OCI-LY7 (cell line): ENCODE results near the gene KCTD7. TPM values are rescaled to one million over a fixed set of nuclear protein-coding genes. Genes with fewer than 3 reads are reported as not detected.

ENCODE experiments used
- BruUV-seq: library from RNA; stranded (reverse); fragments of 400-500 nt; replicated peaks from 2 replicates; lab custom pipeline; 2021; lab: Mats Ljungman, UMichigan
- CTCF ChIA-PET: fragments of 300-600 bp; sonication (Branson Sonifier 250); formaldehyde crosslinking; loops from one replicate; lab custom pipeline; 2022; ENCODE audit warnings: antibody characterized with exemption; ENCODE audit not compliant: unreplicated experiment; lab: Charles Lee
- POLR2A ChIA-PET: fragments of 300-600 bp; sonication (Branson Sonifier 250); formaldehyde crosslinking; loops from one replicate; lab custom pipeline; 2022; ENCODE audit warnings: antibody characterized with exemption; lab: Charles Lee
- DNase-seq: peaks from one replicate; pipeline ENCODE4 v3.0.0-alpha.2; 2015; ENCODE audit warnings: low spot score
- H2AFZ ChIP-seq: fragments of 200-600 bp; sonication (generic), shearing (Covaris generic); 2 replicates; pipeline ENCODE4 v1.6.1; 2014; ENCODE audit warnings: mild to moderate bottlenecking, antibody characterized with exemption, low read length, moderate library complexity
- H3K27ac ChIP-seq: fragments of 200-600 bp; sonication (generic); 2 replicates; pipeline ENCODE4 v1.5.1; 2014; ENCODE audit warnings: mixed run types, low read depth, mild to moderate bottlenecking, moderate library complexity, low read length, inconsistent platforms; ENCODE audit not compliant: poor library complexity, severe bottlenecking
- H3K36me3 ChIP-seq: fragments of 200-600 bp; sonication (generic); 2 replicates; pipeline ENCODE4 v1.6.1; 2014; ENCODE audit warnings: mild to moderate bottlenecking, antibody characterized with exemption, low read length, moderate library complexity, mixed read lengths; ENCODE audit not compliant: insufficient read depth
- H3K4me1 ChIP-seq: fragments of 200-600 bp; sonication (generic); 2 replicates; pipeline ENCODE4 v1.5.1; 2014; ENCODE audit warnings: mild to moderate bottlenecking, low read length; ENCODE audit not compliant: insufficient read depth, poor library complexity, severe bottlenecking
- H3K4me2 ChIP-seq: fragments of 200-600 bp; sonication (generic); 2 replicates; pipeline ENCODE4 v1.6.1; 2014; ENCODE audit warnings: mild to moderate bottlenecking, low read length
- H3K4me3 ChIP-seq: fragments of 200-600 bp; sonication (generic); 2 replicates; pipeline ENCODE4 v1.5.1; 2014; ENCODE audit warnings: mild to moderate bottlenecking, low read depth, low read length; ENCODE audit not compliant: poor library complexity, severe bottlenecking
- H3K79me2 ChIP-seq: fragments of 200-600 bp; sonication (generic); 2 replicates; pipeline ENCODE4 v1.6.1; 2016; ENCODE audit warnings: low read depth, mild to moderate bottlenecking, low read length, moderate library complexity, mixed read lengths; ENCODE audit not compliant: insufficient read depth
- H3K9me2 ChIP-seq: fragments of 200-600 bp; sonication (generic); 2 replicates; pipeline ENCODE4 v1.6.1; 2016; ENCODE audit warnings: mild to moderate bottlenecking, low read length, mixed read lengths; ENCODE audit not compliant: insufficient read depth
- H3K9me3 ChIP-seq: fragments of 200-600 bp; sonication (generic); 2 replicates; pipeline ENCODE4 v1.6.1; 2014; ENCODE audit warnings: mild to moderate bottlenecking, mixed run types, low read length, mixed read lengths
- H4K20me1 ChIP-seq: fragments of 200-600 bp; sonication (generic); 2 replicates; pipeline ENCODE4 v1.6.1; 2014; ENCODE audit warnings: mild to moderate bottlenecking, antibody characterized with exemption, low read length, moderate library complexity, mixed read lengths; ENCODE audit not compliant: insufficient read depth
- EZH2phosphoT487 ChIP-seq: fragments of 200-600 bp; sonication (generic); IDR thresholded peaks from 2 replicates; pipeline ENCODE4 v1.6.1; 2018; ENCODE audit warnings: low read depth, borderline replicate concordance, mild to moderate bottlenecking, mixed run types, antibody characterized with exemption, low read length, moderate library complexity, mixed read lengths
- intact Hi-C: fragments of 100-400 bp; cut with micrococcal nuclease; formaldehyde crosslinking; loops from one replicate; pipeline ENCODE4 v1.10.0; 2022; ENCODE audit not compliant: unreplicated experiment
- total RNA-seq, 2 experiments: library from RNA; depleted of rRNA in 1 of 2; stranded (reverse); fragments of >200 nt in 1 of 2; shearing (Covaris generic) in 1 of 2; gene quantifications; 2 replicates each; pipeline ENCODE4 v1.2.3, GENCODE V29; 2014 to 2022
- TF ChIP-seq, protein P1 (sequence below): fragments of 200-600 bp; sonication (generic); conservative IDR thresholded peaks from 2 replicates; pipeline ENCODE4 v1.5.1; 2014; ENCODE audit warnings: mild to moderate bottlenecking, antibody characterized with exemption, low read length, moderate library complexity, mixed read lengths

The KCTD7 gene
- total RNA-seq, 2 experiments from 2014 or later, result 40.5 to 41.8 TPM

DNA sequence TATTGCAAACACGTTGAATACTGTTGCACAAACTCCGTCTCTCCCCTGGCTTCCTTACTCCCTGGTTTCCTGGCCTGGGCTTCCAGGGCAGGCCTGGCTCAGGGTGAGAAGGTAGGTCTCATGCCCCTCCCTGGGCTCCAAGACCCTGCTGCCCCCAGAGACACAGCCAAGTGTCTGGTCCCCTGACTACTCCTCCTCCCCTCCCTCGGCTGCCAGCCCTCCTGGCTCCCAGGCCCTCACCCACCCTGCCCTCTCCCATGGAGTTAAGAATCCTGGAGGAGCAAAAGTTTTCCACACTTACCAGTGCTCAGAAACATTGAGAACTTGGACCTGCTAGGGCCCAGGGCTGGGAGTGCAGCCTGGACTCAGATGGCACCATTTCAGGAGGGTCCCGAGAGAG is 64.7 kb downstream of the KCTD7 start:
- DNase-seq, result no peak
- no peaks in the 10 kb centered on the region for H3K9me3 ChIP-seq
- no peak overlapping the region for H3K4me2 ChIP-seq
- no peaks in the 10 kb centered on the region for H4K20me1 ChIP-seq
- H3K4me1 ChIP-seq, result no peaks in the 10 kb centered on the region
- no TSS peak for BruUV-seq
- no peaks in the 10 kb centered on the region for H3K9me2 ChIP-seq
- intact Hi-C loops, result no loop called here
- H3K4me3 ChIP-seq, result no peak overlapping the region
- ChIA-PET CTCF (no interaction called here), POLR2A (no interaction called here)
- TF ChIP-seq, protein P1, sequence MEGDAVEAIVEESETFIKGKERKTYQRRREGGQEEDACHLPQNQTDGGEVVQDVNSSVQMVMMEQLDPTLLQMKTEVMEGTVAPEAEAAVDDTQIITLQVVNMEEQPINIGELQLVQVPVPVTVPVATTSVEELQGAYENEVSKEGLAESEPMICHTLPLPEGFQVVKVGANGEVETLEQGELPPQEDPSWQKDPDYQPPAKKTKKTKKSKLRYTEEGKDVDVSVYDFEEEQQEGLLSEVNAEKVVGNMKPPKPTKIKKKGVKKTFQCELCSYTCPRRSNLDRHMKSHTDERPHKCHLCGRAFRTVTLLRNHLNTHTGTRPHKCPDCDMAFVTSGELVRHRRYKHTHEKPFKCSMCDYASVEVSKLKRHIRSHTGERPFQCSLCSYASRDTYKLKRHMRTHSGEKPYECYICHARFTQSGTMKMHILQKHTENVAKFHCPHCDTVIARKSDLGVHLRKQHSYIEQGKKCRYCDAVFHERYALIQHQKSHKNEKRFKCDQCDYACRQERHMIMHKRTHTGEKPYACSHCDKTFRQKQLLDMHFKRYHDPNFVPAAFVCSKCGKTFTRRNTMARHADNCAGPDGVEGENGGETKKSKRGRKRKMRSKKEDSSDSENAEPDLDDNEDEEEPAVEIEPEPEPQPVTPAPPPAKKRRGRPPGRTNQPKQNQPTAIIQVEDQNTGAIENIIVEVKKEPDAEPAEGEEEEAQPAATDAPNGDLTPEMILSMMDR, result no peak
- no peak for TF ChIP-seq EZH2phosphoT487
- H3K36me3 ChIP-seq, result peaks cover 4% of the 10 kb centered on the region; the same call in 1 of the 2 replicates
- no peak overlapping the region for H3K27ac ChIP-seq
- H3K79me2 ChIP-seq, result no peaks in the 10 kb centered on the region
- H2AFZ ChIP-seq, result no peak overlapping the region

Other genes starting within 250 kb of the KCTD7 start
- gene RABGEF1, start 111.9 kb downstream of the KCTD7 start, total RNA-seq (2014; rRNA removed; shearing (Covaris generic)), result 18.2 and 21.0 TPM in 2 replicates
- 25.5 and 27.2 TPM in 2 replicates for gene RABGEF1, start 111.9 kb downstream of the KCTD7 start, total RNA-seq (2022)